Ovary (tissue), 9 donors: Measurements from ENCODE around the gene CNGA3. TPM values are rescaled to one million over a fixed set of nuclear protein-coding genes. Genes with fewer than 3 reads are reported as not detected.
A peak's percentile ranks its signal among the peaks of the same experiment; 100 is the strongest.

ENCODE experiments used
- DNase-seq, 5 donors: peaks; one replicate each; pipeline ENCODE4 v3.0.0-alpha.2; 2019 to 2020
- H3K27ac ChIP-seq, 2 donors: fragments of 200-600 bp; one replicate each; pipeline versions ENCODE4 v1.5.1 to v1.8.0; 2019 to 2022
- H3K27me3 ChIP-seq: fragments of 200-600 bp; one replicate; pipeline ENCODE4 v1.8.0; 2022
- H3K36me3 ChIP-seq: fragments of 200-600 bp; sonication (generic); one replicate; pipeline ENCODE4 v1.5.1; 2019
- H3K4me1 ChIP-seq: one replicate; pipeline ENCODE4 v1.8.1; 2013; ENCODE audit warnings: mild to moderate bottlenecking, moderate library complexity; ENCODE audit not compliant: insufficient read depth
- H3K4me3 ChIP-seq: fragments of 200-600 bp; sonication (generic); one replicate; pipeline ENCODE4 v1.5.1; 2017
- H3K9me3 ChIP-seq, 2 donors: fragments of 200-600 bp in 1 of 2; sonication (generic) in 1 of 2; one replicate each; pipeline versions ENCODE4 v1.5.1 to v1.8.1; 2013 to 2019; ENCODE audit warnings: mild to moderate bottlenecking in 1 of 2, moderate library complexity in 1 of 2
- EP300 ChIP-seq: sonication (generic); formaldehyde crosslinking; IDR thresholded peaks from one replicate; pipeline ENCODE4 v1.6.1; 2017; ENCODE audit warnings: antibody characterized with exemption
- POLR2A ChIP-seq: fragments of 450-650 bp; IDR thresholded peaks from one replicate; pipeline ENCODE4 v1.6.1; 2017; ENCODE audit warnings: antibody characterized with exemption, mild to moderate bottlenecking, moderate library complexity
- WGBS, 3 donors: extraction: QIAGEN DNeasy Blood & Tissue Kit in 1 of 3; methylation state at CpG; one replicate each; pipeline versions ENCODE4 v1.1.5 to v1.1.7; 2013 to 2017; 5-methylcytosine and 5-hydroxymethylcytosine counted together
- intact Hi-C, 4 donors: fragments of 100-400 bp; cut with DNase I; formaldehyde crosslinking; loops; one replicate each; pipeline versions ENCODE4 v1.11.0 to v1.15.1; 2022 to 2023
- polyA plus RNA-seq, 2 donors: library from polyadenylated mRNA; stranded (reverse); fragments of 200-250 nt in 1 of 2; fragments of 350-450 nt in 1 of 2; fragmentation: Illumina TruSeq in 1 of 2; extraction: RNeasy Lipid Tissue Mini Kit (QIAGEN cat#74804) in 1 of 2; gene quantifications; one replicate each; pipeline ENCODE4 v1.2.3, GENCODE V29; 2013 to 2014
- total RNA-seq, 7 donors: library from RNA; depleted of rRNA in 2 of 7; stranded (reverse); fragments of >200 nt in 2 of 7; fragmentation: NEBNext Ultra II Directional in 3 of 7; extraction: Animal tissue kit (Norgen Biotek cat#: 25700) in 3 of 7; gene quantifications; one replicate each; pipeline versions ENCODE4 v1.1.0 to v1.2.4, GENCODE V29; 2016 to 2023
- TF ChIP-seq, protein P1 (sequence below), 3 donors: fragments of 450-650 bp in 2 of 3; fragments of 200-600 bp in 1 of 3; IDR thresholded peaks; one replicate each; pipeline versions ENCODE4 v1.5.1 to v1.8.0; 2016 to 2022; ENCODE audit warnings: antibody characterized with exemption in 3 of 3, mild to moderate bottlenecking in 1 of 3
- donor health status: DM: no; HTN: no; CAD: no; lungs with moderate emphysema.
- donor health status: DM: no; HTN: no; CAD: no.
- donor health status: Bipolar disorder and iron deficiency.
- donor health status: DM: yes; HTN: yes; CAD: no.
- donor health status: DM: no; HTN: no; CAD: no.
- donor health status: DM: yes; HTN: yes; CAD: no.

Gene CNGA3
- total and polyA plus RNA-seq, 9 donors, result 0.05 to 0.34 (median 0.10) TPM; not detected in 6

GRCh38 chr2:98438190-98439133 lies 92.2 kb downstream of the CNGA3 start:
- H3K27me3 ChIP-seq, result no peaks in the 10 kb centered on the region
- no peaks in the 10 kb centered on the region for H3K9me3 ChIP-seq
- no peak overlapping the region for H3K4me3 ChIP-seq
- no peak overlapping the region for H3K27ac ChIP-seq
- intact Hi-C loops, result no loop called here
- H3K4me1 ChIP-seq, result no peaks in the 10 kb centered on the region
- no peak for DNase-seq
- TF ChIP-seq EP300, result no peak
- TF ChIP-seq, protein P1, sequence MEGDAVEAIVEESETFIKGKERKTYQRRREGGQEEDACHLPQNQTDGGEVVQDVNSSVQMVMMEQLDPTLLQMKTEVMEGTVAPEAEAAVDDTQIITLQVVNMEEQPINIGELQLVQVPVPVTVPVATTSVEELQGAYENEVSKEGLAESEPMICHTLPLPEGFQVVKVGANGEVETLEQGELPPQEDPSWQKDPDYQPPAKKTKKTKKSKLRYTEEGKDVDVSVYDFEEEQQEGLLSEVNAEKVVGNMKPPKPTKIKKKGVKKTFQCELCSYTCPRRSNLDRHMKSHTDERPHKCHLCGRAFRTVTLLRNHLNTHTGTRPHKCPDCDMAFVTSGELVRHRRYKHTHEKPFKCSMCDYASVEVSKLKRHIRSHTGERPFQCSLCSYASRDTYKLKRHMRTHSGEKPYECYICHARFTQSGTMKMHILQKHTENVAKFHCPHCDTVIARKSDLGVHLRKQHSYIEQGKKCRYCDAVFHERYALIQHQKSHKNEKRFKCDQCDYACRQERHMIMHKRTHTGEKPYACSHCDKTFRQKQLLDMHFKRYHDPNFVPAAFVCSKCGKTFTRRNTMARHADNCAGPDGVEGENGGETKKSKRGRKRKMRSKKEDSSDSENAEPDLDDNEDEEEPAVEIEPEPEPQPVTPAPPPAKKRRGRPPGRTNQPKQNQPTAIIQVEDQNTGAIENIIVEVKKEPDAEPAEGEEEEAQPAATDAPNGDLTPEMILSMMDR (IDR thresholded peaks at IDR 0.05), result no peak
- TF ChIP-seq POLR2A, result no peak
- WGBS, 3 donors, result 69 to 82% (median 72%) methylated on average over 1 of the region's 1 CpG
- H3K36me3 ChIP-seq, result no peaks in the 10 kb centered on the region

DNA sequence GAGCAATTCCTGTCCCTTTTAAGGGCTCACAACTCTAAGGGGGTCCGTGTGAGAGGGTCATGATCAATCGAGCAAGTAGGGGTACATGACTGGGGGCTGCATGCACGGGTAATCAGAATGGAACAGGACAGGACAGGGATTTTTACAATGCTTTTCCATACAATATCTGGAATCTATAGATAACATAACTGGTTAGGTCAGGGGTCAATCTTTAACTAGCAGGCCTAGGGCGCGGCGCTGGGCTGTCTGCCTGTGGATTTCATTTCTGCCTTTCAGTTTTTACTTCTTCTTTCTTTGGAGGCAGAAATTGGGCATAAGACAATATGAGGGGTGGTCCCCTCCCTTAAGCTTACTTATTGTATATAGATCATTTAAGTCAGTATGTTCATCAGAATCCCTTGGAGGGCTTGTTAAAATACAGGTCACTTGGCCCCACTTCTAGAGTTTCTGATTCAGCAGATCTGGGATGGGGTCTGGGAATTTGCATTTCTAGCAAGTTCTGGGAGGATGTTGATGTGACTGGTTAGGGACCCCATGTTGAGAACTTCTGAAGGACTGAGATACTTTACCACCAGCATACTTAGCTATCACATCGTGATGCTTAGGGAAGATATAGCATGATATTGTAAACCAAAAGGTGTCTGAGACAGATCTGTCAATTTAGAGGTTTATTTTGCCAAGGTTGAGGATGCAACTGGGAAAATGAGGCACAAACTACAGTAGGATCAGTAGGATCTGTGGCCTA lies 95.6 kb downstream of the CNGA3 start:
- Histone ChIP-seq H3K4me3 (no peak overlapping the region), H3K9me3 (no peaks in the 10 kb centered on the region), H3K36me3 (no peaks in the 10 kb centered on the region), H3K27ac (no peak overlapping the region), H3K27me3 (no peaks in the 10 kb centered on the region), H3K4me1 (peaks cover 10% of the 10 kb centered on the region)
- TF ChIP-seq POLR2A (no peak), EP300 (no peak)
- TF ChIP-seq, protein P1 (IDR thresholded peaks at IDR 0.05), result no peak
- intact Hi-C loops, result loop anchor here in 1 of 4 donors (5.0 kb wide), 1 partner anchor 430 kb away; no protein-coding TSS in a partner anchor
- no peak for DNase-seq
- 83 to 88% (median 84%) methylated on average over 7 of the region's 7 CpGs for WGBS, 3 donors

DNA sequence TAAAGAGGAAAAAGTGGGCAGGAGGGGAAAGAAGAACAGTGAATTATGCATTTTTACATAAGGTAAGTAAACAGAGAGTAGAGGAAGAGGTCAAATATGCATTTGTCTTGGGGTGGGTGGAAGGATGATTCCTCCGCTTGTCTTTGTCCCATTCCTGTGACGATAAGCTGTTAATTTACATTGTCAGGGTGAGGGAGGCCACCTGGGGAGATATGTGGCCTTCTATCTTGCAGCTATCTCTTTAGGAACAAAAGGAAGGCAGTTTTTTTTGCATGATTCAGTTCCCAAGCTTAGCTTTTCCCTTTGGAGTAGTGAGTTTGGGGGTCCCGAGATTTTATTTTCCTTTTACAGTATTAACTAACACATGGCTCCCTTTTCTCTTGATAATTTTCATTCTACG lies 96.2 kb downstream of the CNGA3 start:
- TF ChIP-seq, protein P1 (IDR thresholded peaks at IDR 0.05), result no peak
- no peak for TF ChIP-seq EP300
- TF ChIP-seq POLR2A, result no peak
- H3K27ac ChIP-seq, result no peak overlapping the region
- no peak for DNase-seq
- intact Hi-C loops, result loop anchor here in 1 of 4 donors (5.0 kb wide), 1 partner anchor 430 kb away; no protein-coding TSS in a partner anchor
- WGBS, 3 donors, result 59 to 66% (median 61%) methylated on average over 4 of the region's 4 CpGs
- no peaks in the 10 kb centered on the region for H3K36me3 ChIP-seq
- H3K27me3 ChIP-seq, result no peaks in the 10 kb centered on the region
- H3K9me3 ChIP-seq, result no peaks in the 10 kb centered on the region
- H3K4me3 ChIP-seq, result no peak overlapping the region
- H3K4me1 ChIP-seq, result peaks cover 10% of the 10 kb centered on the region

DNA sequence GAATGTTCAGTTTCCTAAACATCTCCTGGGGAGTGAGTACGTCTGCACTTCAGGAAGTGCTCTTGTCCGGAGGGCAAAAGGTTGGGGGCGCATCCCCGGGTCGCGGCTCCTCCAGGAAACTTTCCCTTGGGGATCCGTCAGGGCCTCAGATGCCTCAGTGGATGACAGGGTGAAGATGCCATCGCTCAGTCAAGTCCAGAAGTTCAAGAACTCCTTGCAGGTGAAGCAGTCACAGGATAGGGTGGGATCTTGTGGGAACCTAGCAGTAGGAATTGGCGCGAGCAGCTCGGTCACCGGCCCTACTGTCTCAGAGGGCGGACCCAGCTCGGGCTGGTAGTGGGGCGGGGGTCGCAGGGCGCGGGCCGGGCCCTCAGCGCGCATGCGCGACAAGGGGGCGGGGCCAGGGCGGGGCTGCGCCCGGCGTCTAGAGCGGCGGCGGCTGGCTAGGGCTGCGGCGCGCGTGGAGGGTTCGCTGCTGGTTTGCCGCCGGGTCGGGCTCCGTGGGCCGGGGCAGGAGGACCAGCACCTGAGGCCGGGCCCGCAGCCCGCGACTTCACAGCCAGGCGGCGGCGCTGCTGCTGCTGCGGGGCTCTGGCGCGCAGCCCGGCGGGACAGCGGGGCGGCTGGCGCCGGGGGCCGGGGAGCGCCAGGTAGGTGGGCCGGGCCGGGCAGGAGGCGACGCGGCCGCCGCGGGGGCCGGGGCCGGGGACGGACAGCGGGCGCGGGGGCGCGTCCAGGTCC lies 98.3 kb downstream of the CNGA3 start, which contains the start of gene INPP4A:
Gene INPP4A, plus strand, starts transcription at position 423 of the 741 bp plus-strand sequence. CDS start 75,191 bp downstream, outside the sequence.
- H3K27me3 ChIP-seq, result no peaks in the 10 kb centered on the region
- TF ChIP-seq, protein P1 (IDR thresholded peaks at IDR 0.05), result peak in 1 of 3 donors; percentile 28
- TF ChIP-seq POLR2A, result no peak
- TF ChIP-seq EP300, result no peak
- peak; percentile 67 to 86 (median 82) for DNase-seq
- H3K4me1 ChIP-seq, result peaks cover 10% of the 10 kb centered on the region
- WGBS, 3 donors, result 0 to 1% (median 1%) methylated on average over 35 to 75 of the region's 75 CpGs
- H3K4me3 ChIP-seq, result peak within 1 kb of the TSS; percentile 62
- H3K9me3 ChIP-seq, result no peaks in the 10 kb centered on the region
- no peaks in the 10 kb centered on the region for H3K36me3 ChIP-seq
- intact Hi-C loops, result loop anchor here in 1 of 4 donors (5.0 kb wide), 1 partner anchor 432 kb away; no protein-coding TSS in a partner anchor
- H3K27ac ChIP-seq, result peak within 1 kb of the TSS; percentile 28 to 42
